Right atrium auricular region (tissue), 2 donors: ENCODE measurements around the gene CDC42SE2. TPM values are rescaled to one million over a fixed set of nuclear protein-coding genes. Genes with fewer than 3 reads are reported as not detected.

Experiments used
- DNase-seq: peaks from one replicate; pipeline ENCODE4 v3.0.0-alpha.2; 2019; ENCODE audit warnings: low spot score
- H3K27ac ChIP-seq, 2 donors: fragments of 200-600 bp; sonication (generic); 1 replicate in 1 of 2; 2 replicates in 1 of 2; pipeline ENCODE4 v1.5.1; 2016 to 2019
- H3K27me3 ChIP-seq, 2 donors: fragments of 200-600 bp; sonication (generic); one replicate each; pipeline versions ENCODE4 v1.5.1 to v1.6.0; 2017 to 2019
- H3K36me3 ChIP-seq: fragments of 200-600 bp; sonication (generic); one replicate; pipeline ENCODE4 v1.5.1; 2016
- H3K4me1 ChIP-seq, 2 donors: fragments of 200-600 bp; sonication (generic); one replicate each; pipeline versions ENCODE4 v1.5.1 to v1.6.0; 2017 to 2019
- H3K4me3 ChIP-seq, 2 donors: fragments of 200-600 bp; sonication (generic); 1 replicate in 1 of 2; 2 replicates in 1 of 2; pipeline ENCODE4 v1.5.1; 2017 to 2019; ENCODE audit warnings: mild to moderate bottlenecking in 1 of 2, moderate library complexity in 1 of 2
- H3K9me3 ChIP-seq, 2 donors: fragments of 200-600 bp; sonication (generic); one replicate each; pipeline ENCODE4 v1.5.1; 2019
- CTCF ChIP-seq, 2 donors: fragments of 200-600 bp; sonication (generic); IDR thresholded peaks; one replicate each; pipeline ENCODE4 v1.5.1; 2019; ENCODE audit warnings: antibody characterized with exemption in 2 of 2
- total RNA-seq, 2 donors: library from RNA; depleted of rRNA; stranded (reverse); fragments of >200 nt; gene quantifications; one replicate each; pipeline ENCODE4 v1.1.0, GENCODE V29; 2016

The CDC42SE2 gene
- total RNA-seq, 2 donors from 2014 or later: 13.5 to 15.0 TPM

DNA sequence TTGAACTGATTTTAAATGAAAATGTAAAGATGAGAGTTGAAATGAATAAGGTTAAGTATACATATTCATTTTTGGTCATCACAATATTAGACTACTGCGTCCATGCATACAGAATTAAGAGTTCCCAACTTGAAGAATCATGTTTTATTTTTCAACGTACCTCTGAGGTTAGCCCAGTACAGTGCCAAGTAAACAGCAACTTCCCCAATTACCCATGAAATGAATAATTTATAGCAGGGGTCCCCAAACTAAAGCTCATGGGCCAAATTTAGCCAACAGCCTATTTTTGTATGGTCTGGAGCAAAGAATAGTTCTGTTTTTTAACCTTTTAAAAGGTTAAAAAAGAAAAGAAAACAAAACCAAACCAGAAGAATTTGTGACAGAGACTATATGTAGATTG is 167.9 kb downstream of the CDC42SE2 start:
- TF ChIP-seq CTCF (IDR thresholded peaks at IDR 0.05): no peak
- Histone ChIP-seq H3K9me3 (no peaks in the 10 kb centered on the region), H3K4me3 (no peak overlapping the region), H3K4me1 (peaks cover 0 to 5% of the 10 kb centered on the region in 2 donors), H3K27me3 (no peaks in the 10 kb centered on the region), H3K27ac (no peak overlapping the region), H3K36me3 (peaks cover 25% of the 10 kb centered on the region)
- DNase-seq: no peak

DNA sequence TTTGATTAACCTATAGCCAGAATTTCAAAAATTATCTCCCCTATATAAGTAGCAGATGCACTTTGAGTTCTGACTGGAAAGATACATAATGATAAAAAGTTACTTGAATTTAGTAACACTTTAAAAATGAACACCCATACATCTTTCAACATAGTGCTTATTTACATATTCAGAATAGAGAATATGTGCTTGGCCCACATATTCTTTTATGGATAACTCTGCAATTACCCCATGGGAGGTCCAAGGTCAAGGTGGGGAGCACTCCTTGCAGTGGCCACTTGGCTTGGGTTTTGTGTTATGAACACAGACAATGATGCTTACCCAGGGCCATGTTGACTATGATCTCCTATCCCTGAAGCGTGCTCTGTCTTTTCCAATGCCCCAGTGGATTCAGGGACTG is 169.3 kb downstream of the CDC42SE2 start:
- no peak for TF ChIP-seq CTCF (IDR thresholded peaks at IDR 0.05)
- peaks cover 22% of the 10 kb centered on the region for H3K36me3 ChIP-seq

DNA sequence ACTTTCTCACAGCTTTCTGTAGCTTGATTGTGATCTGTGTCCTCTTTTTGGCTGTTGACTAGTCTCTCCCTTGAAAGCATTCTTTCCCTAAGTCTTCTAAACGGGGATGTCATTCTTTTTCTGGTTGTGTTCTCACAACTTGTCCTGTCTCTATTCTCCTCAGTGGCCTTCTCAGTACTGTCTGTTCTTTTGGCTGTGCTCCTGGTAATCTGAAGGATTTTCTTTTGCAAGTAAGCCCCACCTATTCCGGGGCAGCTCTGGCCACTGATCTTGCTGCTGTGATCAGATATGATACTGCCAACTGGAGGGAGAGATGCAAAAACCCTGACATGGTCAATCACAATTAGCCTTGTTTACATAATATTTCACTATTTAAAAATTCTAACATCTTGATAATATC is 172.2 kb downstream of the CDC42SE2 start:
- no peaks in the 10 kb centered on the region for H3K27me3 ChIP-seq
- no peaks in the 10 kb centered on the region for H3K9me3 ChIP-seq
- H3K4me3 ChIP-seq: no peak overlapping the region
- peaks cover 38% of the 10 kb centered on the region for H3K36me3 ChIP-seq
- H3K4me1 ChIP-seq: peaks cover 0 to 5% of the 10 kb centered on the region in 2 donors
- no peak overlapping the region for H3K27ac ChIP-seq
- no peak for DNase-seq
- no peak for TF ChIP-seq CTCF (IDR thresholded peaks at IDR 0.05)

More for the DNA sequence above, 169.3 kb downstream of the CDC42SE2 start:
- no peak for DNase-seq
- no peaks in the 10 kb centered on the region for H3K27me3 ChIP-seq
- peaks cover 0 to 5% of the 10 kb centered on the region in 2 donors for H3K4me1 ChIP-seq
- no peak overlapping the region for H3K4me3 ChIP-seq
- no peaks in the 10 kb centered on the region for H3K9me3 ChIP-seq
- H3K27ac ChIP-seq: no peak overlapping the region

DNA sequence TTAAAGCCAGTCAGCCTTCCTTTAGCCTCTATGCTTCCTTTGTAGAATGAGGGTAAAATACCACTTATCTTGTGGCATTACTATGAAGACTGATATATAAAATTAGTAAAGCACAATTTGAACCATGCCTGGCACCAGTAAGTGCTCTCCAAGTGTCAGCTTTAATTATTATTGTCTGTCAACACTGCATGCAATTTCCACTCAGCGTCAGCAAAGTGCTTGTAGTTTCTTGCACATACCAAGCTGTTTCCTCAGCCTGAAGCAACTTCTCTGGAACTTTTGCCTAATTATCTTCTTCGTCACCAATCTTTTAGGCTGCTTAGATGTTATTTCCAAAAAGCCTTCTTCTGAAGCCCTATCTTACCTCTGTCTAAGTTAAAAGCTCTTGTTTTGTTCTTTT is 177.3 kb downstream of the CDC42SE2 start:
- H3K4me3 ChIP-seq: no peak overlapping the region
- DNase-seq: no peak
- H3K36me3 ChIP-seq: peaks cover 28% of the 10 kb centered on the region
- no peaks in the 10 kb centered on the region for H3K27me3 ChIP-seq
- H3K9me3 ChIP-seq: no peaks in the 10 kb centered on the region
- no peak for TF ChIP-seq CTCF (IDR thresholded peaks at IDR 0.05)
- H3K27ac ChIP-seq: no peak overlapping the region
- H3K4me1 ChIP-seq: no peaks in the 10 kb centered on the region

Other genes with a start within 250 kb of the CDC42SE2 start
- gene HINT1, start 98.8 kb upstream of the CDC42SE2 start, total RNA-seq: 100 to 1,000 TPM; 116 to 164 TPM
- 10 to 100 TPM in 1 of 2 donors, 1 to 10 TPM in 1; 7.5 to 30.7 TPM for gene LYRM7, start 93.1 kb upstream of the CDC42SE2 start, total RNA-seq